ENCODE measurements around the gene SV2C.

The SV2C gene

GRCh38 chr5:76383126-76383832 is 300.1 kb downstream of the SV2C start:
- no peak for DNase-seq (ENCODE audit: low read depth)

- DNase-seq (ENCODE audit: low read depth): no peak
Observed at GRCh38 chr5:76384189-76384588, 301.0 kb downstream of the SV2C start.

- no peak for DNase-seq (ENCODE audit: low read depth)
Observed at GRCh38 chr5:76384705-76385104, 301.5 kb downstream of the SV2C start.

- DNase-seq (ENCODE audit: low read depth): no peak
Observed at GRCh38 chr5:76385540-76385939, 302.4 kb downstream of the SV2C start.

GRCh38 chr5:76386360-76386759 is 303.2 kb downstream of the SV2C start:
- no peak for DNase-seq (ENCODE audit: low read depth)

- DNase-seq (ENCODE audit: low read depth): no peak
Observed at GRCh38 chr5:76388236-76388635, 305.1 kb downstream of the SV2C start.

- DNase-seq (ENCODE audit: low read depth): no peak
Observed at GRCh38 chr5:76388791-76389512, 305.8 kb downstream of the SV2C start.

- no peak for DNase-seq (ENCODE audit: low read depth)
Observed at GRCh38 chr5:76389513-76390154, 306.5 kb downstream of the SV2C start.

GRCh38 chr5:76391014-76391413 is 307.8 kb downstream of the SV2C start:
- DNase-seq (ENCODE audit: low read depth): no peak

GRCh38 chr5:76393035-76393680 is 310.0 kb downstream of the SV2C start:
- DNase-seq (ENCODE audit: low read depth): no peak

GRCh38 chr5:76397200-76397599 is 314.0 kb downstream of the SV2C start:
- DNase-seq (ENCODE audit: low read depth): no peak

GRCh38 chr5:76399268-76399667 is 316.1 kb downstream of the SV2C start:
- no peak for DNase-seq (ENCODE audit: low read depth)

GRCh38 chr5:76400466-76400865 is 317.3 kb downstream of the SV2C start:
- DNase-seq (ENCODE audit: low read depth): no peak

- DNase-seq (ENCODE audit: low read depth): no peak
Observed at GRCh38 chr5:76401801-76402250, 318.6 kb downstream of the SV2C start.

GRCh38 chr5:76402251-76402885 is 319.2 kb downstream of the SV2C start:
- DNase-seq (ENCODE audit: low read depth): peak; percentile 67

- DNase-seq (ENCODE audit: low read depth): peak; percentile 72
Observed at GRCh38 chr5:76402886-76403765, 319.9 kb downstream of the SV2C start, which contains the start of gene IQGAP2. IQGAP2 (plus strand) TSS chr5:76403285; CDS start chr5:76403546, 261 bp downstream.

All from stimulated activated CD4-positive, alpha-beta T cell treated with anti-CD3 and anti-CD28 coated beads, Interleukin-2, amount 100 ng/mL, for 4 hours (primary cell).